OCI-LY3 (cell line): Measurements from ENCODE around the gene SPNS2.

Experiments
- EZH2phosphoT487 ChIP-seq: fragments of 200-600 bp; shearing (Covaris generic); IDR thresholded peaks from 2 replicates; pipeline ENCODE4 v1.6.1; 2018; ENCODE audit warnings: antibody characterized with exemption, mixed run types, low read depth
- TF ChIP-seq, protein P1 (sequence below): fragments of 200-600, 300-600 bp; sonication (generic); IDR thresholded peaks from 2 replicates; pipeline ENCODE4 v1.5.1; 2014; ENCODE audit warnings: antibody characterized with exemption, low read length, low read depth

DNA sequence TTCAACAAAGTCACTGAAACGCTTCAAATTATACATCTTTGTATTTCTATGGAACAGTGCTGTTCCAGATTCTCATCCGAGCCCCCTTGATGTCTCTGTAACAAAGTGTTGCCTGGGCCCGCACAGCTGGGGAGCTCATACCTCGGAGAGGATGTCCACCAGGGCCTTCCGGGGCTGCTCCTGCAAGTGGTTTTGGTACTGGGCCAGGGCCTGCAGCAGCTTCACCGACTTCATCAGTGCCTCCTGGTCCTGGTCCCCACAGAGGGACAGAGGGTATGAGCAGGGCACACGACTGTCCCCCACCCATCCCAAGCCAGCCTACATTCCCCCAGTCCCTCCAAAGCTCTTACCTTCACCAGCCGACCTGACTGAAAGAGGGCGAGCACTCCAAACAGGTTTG is 55.0 kb downstream of the SPNS2 start:
- TF ChIP-seq, protein P1, sequence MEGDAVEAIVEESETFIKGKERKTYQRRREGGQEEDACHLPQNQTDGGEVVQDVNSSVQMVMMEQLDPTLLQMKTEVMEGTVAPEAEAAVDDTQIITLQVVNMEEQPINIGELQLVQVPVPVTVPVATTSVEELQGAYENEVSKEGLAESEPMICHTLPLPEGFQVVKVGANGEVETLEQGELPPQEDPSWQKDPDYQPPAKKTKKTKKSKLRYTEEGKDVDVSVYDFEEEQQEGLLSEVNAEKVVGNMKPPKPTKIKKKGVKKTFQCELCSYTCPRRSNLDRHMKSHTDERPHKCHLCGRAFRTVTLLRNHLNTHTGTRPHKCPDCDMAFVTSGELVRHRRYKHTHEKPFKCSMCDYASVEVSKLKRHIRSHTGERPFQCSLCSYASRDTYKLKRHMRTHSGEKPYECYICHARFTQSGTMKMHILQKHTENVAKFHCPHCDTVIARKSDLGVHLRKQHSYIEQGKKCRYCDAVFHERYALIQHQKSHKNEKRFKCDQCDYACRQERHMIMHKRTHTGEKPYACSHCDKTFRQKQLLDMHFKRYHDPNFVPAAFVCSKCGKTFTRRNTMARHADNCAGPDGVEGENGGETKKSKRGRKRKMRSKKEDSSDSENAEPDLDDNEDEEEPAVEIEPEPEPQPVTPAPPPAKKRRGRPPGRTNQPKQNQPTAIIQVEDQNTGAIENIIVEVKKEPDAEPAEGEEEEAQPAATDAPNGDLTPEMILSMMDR = no peak
- TF ChIP-seq EZH2phosphoT487 = no peak
